Bronchial epithelial cell (primary cell): ENCODE data around the gene ESM1. TPM values are rescaled to one million over a fixed set of nuclear protein-coding genes. Genes with fewer than 3 reads are reported as not detected.
A peak's percentile ranks its signal among the peaks of the same experiment; 100 is the strongest.

Source experiments
- DNase-seq: peaks from one replicate; pipeline ENCODE4 v3.0.0-alpha.2; 2010; ENCODE audit warnings: low read depth
- FAIRE-seq: peaks from 2 replicates; lab custom pipeline; 2011; peaks lifted over from hg19 to GRCh38; lab: Jason Lieb, UNC
- H3K27me3 ChIP-seq: 2 replicates; pipeline ENCODE4 v1.5.1; 2011; ENCODE audit warnings: low read length; ENCODE audit not compliant: control insufficient read depth, insufficient read depth
- H3K36me3 ChIP-seq: 2 replicates; pipeline ENCODE4 v1.5.1; 2011; ENCODE audit warnings: low read length; ENCODE audit not compliant: control insufficient read depth, insufficient read depth
- H3K4me3 ChIP-seq: 2 replicates; pipeline ENCODE4 v1.5.1; 2011; ENCODE audit warnings: mild to moderate bottlenecking, low read depth, low read length, control low read depth
- total RNA-seq: library from RNA; depleted of rRNA; stranded (reverse); fragments of >200 nt; gene quantifications from 2 replicates; pipeline ENCODE4 v1.2.1, GENCODE V29; 2014
- TF ChIP-seq, protein P1 (sequence below): IDR thresholded peaks from 2 replicates; pipeline ENCODE4 v1.5.1; 2011; ENCODE audit warnings: mild to moderate bottlenecking, moderate library complexity, low read length, control low read depth, inconsistent platforms; ENCODE audit not compliant: insufficient read depth, severe bottlenecking

The ESM1 gene
- total RNA-seq, 1 donor from 2014 or later, result not detected

DNA sequence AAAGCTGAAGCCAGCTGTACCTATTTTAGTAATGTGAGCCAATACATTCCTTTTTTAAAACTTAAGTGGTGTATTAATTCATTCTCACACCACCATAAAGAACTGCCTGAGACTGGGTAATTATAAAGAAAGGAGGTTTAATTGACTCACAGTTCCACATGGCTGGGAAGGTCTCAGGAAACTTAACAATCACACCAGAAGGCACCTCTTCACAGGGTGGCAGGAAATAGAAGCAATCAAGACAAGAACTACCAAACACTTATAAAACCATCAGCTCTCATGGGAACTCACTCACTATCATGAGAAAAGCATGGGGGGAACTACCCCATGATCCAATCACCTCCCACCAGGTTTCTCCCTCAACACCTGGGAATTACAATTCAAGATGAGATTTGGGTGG lies 21.0 kb downstream of the ESM1 start:
- Histone ChIP-seq H3K4me3 (no peak overlapping the region), H3K36me3 (no peaks in the 10 kb centered on the region), H3K27me3 (no peaks in the 10 kb centered on the region)
- no peak for FAIRE-seq
- TF ChIP-seq, protein P1, sequence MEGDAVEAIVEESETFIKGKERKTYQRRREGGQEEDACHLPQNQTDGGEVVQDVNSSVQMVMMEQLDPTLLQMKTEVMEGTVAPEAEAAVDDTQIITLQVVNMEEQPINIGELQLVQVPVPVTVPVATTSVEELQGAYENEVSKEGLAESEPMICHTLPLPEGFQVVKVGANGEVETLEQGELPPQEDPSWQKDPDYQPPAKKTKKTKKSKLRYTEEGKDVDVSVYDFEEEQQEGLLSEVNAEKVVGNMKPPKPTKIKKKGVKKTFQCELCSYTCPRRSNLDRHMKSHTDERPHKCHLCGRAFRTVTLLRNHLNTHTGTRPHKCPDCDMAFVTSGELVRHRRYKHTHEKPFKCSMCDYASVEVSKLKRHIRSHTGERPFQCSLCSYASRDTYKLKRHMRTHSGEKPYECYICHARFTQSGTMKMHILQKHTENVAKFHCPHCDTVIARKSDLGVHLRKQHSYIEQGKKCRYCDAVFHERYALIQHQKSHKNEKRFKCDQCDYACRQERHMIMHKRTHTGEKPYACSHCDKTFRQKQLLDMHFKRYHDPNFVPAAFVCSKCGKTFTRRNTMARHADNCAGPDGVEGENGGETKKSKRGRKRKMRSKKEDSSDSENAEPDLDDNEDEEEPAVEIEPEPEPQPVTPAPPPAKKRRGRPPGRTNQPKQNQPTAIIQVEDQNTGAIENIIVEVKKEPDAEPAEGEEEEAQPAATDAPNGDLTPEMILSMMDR, result no peak
- DNase-seq, result no peak

DNA sequence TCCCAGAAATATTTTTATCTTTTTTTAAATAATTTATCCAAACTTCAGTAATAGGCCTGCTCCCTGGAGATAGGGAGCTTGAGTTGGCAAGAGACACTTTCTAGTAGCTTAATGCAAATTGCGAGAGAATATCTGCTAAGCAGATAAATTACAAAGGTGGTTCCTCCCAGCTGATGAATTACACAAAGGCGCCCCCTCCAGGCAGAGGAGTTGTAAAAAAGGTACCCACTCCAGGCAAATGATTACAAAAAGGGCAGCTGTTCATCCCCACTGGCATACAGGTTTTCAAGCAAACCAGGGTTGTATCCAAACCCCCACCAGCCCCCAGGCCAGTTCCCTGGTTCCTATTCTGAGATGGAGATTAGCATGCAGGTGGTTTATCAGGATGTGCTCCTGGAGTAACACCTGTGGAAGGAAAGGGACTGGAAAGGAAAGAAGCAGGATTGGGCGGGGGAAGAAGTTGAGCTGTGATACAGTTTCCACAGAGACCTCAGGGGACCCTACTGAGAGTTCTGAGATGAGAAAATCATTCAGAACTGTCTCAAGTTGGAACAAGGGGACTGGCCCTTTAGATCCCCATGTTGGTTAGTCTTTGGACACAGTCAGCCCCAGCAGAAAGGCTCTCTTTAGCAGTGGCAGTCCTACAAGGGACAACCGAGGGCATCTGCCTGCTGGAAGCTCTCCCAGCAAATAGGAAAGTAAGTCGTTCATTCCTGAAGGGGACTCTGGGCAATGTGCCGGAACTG lies 25.5 kb downstream of the ESM1 start:
- no peak for FAIRE-seq
- Histone ChIP-seq H3K27me3 (peaks cover 1% of the 10 kb centered on the region), H3K36me3 (no peaks in the 10 kb centered on the region), H3K4me3 (no peak overlapping the region)
- TF ChIP-seq, protein P1, result peak; percentile 36
- DNase-seq, result peak; percentile 12

DNA sequence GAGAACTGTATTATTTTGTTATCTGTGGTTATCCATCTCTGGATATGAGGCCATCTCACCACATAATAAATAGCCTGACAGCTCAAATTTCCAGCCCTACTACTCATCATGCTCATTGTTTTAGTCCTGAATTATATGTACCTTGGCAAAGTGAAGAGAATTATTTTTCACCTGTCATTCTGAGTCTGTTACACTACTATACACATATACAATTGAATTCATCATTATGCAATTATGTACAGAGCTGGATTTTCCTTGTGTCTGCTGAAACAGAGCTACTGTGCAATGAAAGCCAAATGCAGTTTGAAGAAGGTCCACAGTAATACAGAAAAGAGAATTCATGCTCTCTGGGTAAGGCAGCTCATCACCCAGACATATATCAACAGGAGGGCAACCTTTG lies 28.5 kb downstream of the ESM1 start:
- TF ChIP-seq, protein P1, result no peak
- Histone ChIP-seq H3K27me3 (peaks cover 1% of the 10 kb centered on the region), H3K4me3 (no peak overlapping the region), H3K36me3 (no peaks in the 10 kb centered on the region)
- no peak for FAIRE-seq
- no peak for DNase-seq

DNA sequence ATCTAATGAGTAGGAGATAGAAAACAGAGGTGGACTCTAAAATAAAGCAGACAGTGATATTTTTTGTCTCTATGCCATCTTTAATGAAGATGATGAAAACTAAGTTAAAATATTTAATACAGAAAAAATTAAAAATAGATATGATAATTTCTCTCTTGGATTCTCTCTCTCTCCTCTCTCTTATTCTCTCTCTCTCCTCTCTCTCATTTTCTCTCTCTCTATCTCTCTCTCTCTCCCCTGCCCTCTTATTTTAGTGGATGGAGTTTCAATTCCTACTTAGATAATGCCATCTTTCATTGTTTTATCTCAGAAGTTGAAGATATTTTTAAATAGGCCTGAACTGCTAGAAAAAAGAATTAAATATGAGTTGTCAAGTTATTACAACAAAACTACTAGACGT lies 38.2 kb downstream of the ESM1 start:
- FAIRE-seq (no peak), DNase-seq (no peak)
- Histone ChIP-seq H3K27me3 (no peaks in the 10 kb centered on the region), H3K36me3 (no peaks in the 10 kb centered on the region), H3K4me3 (no peak overlapping the region)
- TF ChIP-seq, protein P1, result no peak

DNA sequence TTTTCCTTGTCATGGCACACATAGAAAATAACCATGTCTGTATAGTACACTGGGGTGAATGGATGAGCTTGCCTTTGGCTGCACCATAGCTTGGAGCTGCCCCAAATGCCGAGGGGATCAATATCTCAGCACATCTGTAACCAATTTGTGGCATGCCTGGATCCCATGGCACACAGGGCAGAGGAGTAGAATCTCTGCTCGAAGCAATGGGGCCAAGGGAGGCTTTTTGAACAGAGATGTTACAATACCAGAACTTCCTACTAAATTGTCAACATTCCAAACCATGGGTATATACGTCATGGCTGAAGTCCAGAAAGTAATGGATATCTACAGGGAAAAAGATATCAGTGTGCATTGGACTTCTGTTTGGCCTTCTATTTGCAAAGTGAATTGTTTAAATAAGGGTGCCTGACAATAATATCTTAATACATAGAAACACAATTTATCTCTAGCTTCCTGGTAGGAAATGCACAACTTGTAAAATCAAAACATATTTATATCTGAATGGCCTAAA lies 39.0 kb downstream of the ESM1 start:
- no peak overlapping the region for H3K4me3 ChIP-seq
- H3K36me3 ChIP-seq, result no peaks in the 10 kb centered on the region
- no peaks in the 10 kb centered on the region for H3K27me3 ChIP-seq
- TF ChIP-seq, protein P1, result no peak
- no peak for FAIRE-seq
- no peak for DNase-seq
